Liver (tissue), 9 donors: ENCODE measurements around the gene COX19. TPM values are rescaled to one million over a fixed set of nuclear protein-coding genes. Genes with fewer than 3 reads are reported as not detected.

ENCODE experiments used
- DNase-seq: peaks from one replicate; pipeline ENCODE4 v3.0.0-alpha.2; 2017; ENCODE audit warnings: low spot score
- H3K27ac ChIP-seq, 2 donors: one replicate each; pipeline ENCODE4 v1.7.0; 2013; ENCODE audit warnings: inconsistent platforms in 2 of 2, low read length in 2 of 2, control low read depth in 1 of 2, low read depth in 1 of 2, mild to moderate bottlenecking in 1 of 2
- H3K27me3 ChIP-seq, 4 donors: one replicate each; pipeline versions ENCODE4 v1.6.1 to v1.7.0; 2013; ENCODE audit warnings: low read length in 3 of 4, inconsistent platforms in 1 of 4, mild to moderate bottlenecking in 1 of 4, moderate library complexity in 1 of 4; ENCODE audit not compliant: control insufficient read depth in 4 of 4, insufficient read depth in 4 of 4
- H3K36me3 ChIP-seq, 4 donors: one replicate each; pipeline versions ENCODE4 v1.6.1 to v1.7.0; 2013; ENCODE audit warnings: low read length in 3 of 4, mild to moderate bottlenecking in 3 of 4, low read depth in 1 of 4, moderate library complexity in 1 of 4; ENCODE audit not compliant: control insufficient read depth in 4 of 4, insufficient read depth in 3 of 4
- H3K4me1 ChIP-seq, 4 donors: one replicate each; pipeline versions ENCODE4 v1.6.1 to v1.7.0; 2013; ENCODE audit warnings: low read length in 3 of 4, mild to moderate bottlenecking in 3 of 4, moderate library complexity in 1 of 4; ENCODE audit not compliant: control insufficient read depth in 4 of 4, insufficient read depth in 4 of 4
- H3K4me3 ChIP-seq, 3 donors: one replicate each; pipeline versions ENCODE4 v1.6.1 to v1.7.0; 2013; ENCODE audit warnings: low read length in 3 of 3, control low read depth in 1 of 3, low read depth in 1 of 3, mild to moderate bottlenecking in 1 of 3
- H3K9ac ChIP-seq, 2 donors: one replicate each; pipeline ENCODE4 v1.7.0; 2013; ENCODE audit warnings: low read length in 2 of 2, mild to moderate bottlenecking in 2 of 2, moderate library complexity in 2 of 2, control low read depth in 1 of 2, low read depth in 1 of 2
- H3K9me3 ChIP-seq, 4 donors: one replicate each; pipeline versions ENCODE4 v1.6.1 to v1.7.0; 2013; ENCODE audit warnings: low read length in 3 of 4; ENCODE audit not compliant: control insufficient read depth in 4 of 4
- EGR1 ChIP-seq, 2 donors: IDR thresholded peaks; 2 replicates each; pipeline ENCODE4 v1.6.1; 2016 to 2018; ENCODE audit warnings: antibody characterized with exemption in 2 of 2, low read depth in 2 of 2
- FOXA1 ChIP-seq: IDR thresholded peaks from 2 replicates; pipeline ENCODE4 v1.6.1; 2016; ENCODE audit warnings: antibody characterized with exemption
- FOXA2 ChIP-seq: IDR thresholded peaks from 2 replicates; pipeline ENCODE4 v1.6.1; 2016; ENCODE audit warnings: antibody characterized with exemption
- GABPA ChIP-seq, 2 donors: IDR thresholded peaks in 1 of 2; conservative IDR thresholded peaks in 1 of 2; 2 replicates each; pipeline ENCODE4 v1.6.1; 2016; ENCODE audit warnings: antibody characterized with exemption in 2 of 2, mild to moderate bottlenecking in 1 of 2, moderate library complexity in 1 of 2
- HNF4A ChIP-seq, 2 donors: conservative IDR thresholded peaks; 2 replicates each; pipeline ENCODE4 v1.6.1; 2016; ENCODE audit warnings: antibody characterized with exemption in 2 of 2, mild to moderate bottlenecking in 2 of 2
- HNF4G ChIP-seq: IDR thresholded peaks from 2 replicates; pipeline ENCODE4 v1.6.1; 2016; ENCODE audit warnings: antibody characterized with exemption
- JUND ChIP-seq, 2 donors: IDR thresholded peaks; 2 replicates each; pipeline ENCODE4 v1.6.1; 2016; ENCODE audit warnings: antibody characterized with exemption in 2 of 2
- NR2F2 ChIP-seq: IDR thresholded peaks from 2 replicates; pipeline ENCODE4 v1.6.1; 2016; ENCODE audit warnings: antibody characterized with exemption
- SP1 ChIP-seq: IDR thresholded peaks from 2 replicates; pipeline ENCODE4 v1.6.1; 2018; ENCODE audit warnings: antibody characterized with exemption, mild to moderate bottlenecking
- YY1 ChIP-seq: IDR thresholded peaks from 2 replicates; pipeline ENCODE4 v1.6.1; 2016; ENCODE audit warnings: antibody characterized with exemption, mild to moderate bottlenecking
- WGBS: extraction: QIAGEN DNeasy Blood & Tissue Kit; methylation state at CpG from one replicate; pipeline ENCODE4 v1.1.7; 2013; 5-methylcytosine and 5-hydroxymethylcytosine counted together
- polyA plus RNA-seq, 2 donors: library from polyadenylated mRNA; stranded (reverse) in 1 of 2; unstranded in 1 of 2; fragments of 200-250 nt in 1 of 2; fragments of >200 nt in 1 of 2; fragmentation: Nextera tagmentation in 1 of 2; extraction: Ambion mirVana in 1 of 2; gene quantifications; one replicate each; pipeline versions ENCODE4 v1.2.1 to v1.2.3, GENCODE V29; 2013 to 2015
- total RNA-seq, 2 donors: library from RNA; depleted of rRNA; stranded (reverse); fragments of >200 nt; gene quantifications; one replicate each; pipeline ENCODE4 v1.2.3, GENCODE V29; 2014
- TF ChIP-seq, protein P1 (sequence below): IDR thresholded peaks from 2 replicates; pipeline ENCODE4 v1.6.1; 2016; ENCODE audit warnings: antibody characterized with exemption, mild to moderate bottlenecking
- TF ChIP-seq, protein P2 (sequence below): fragments of 150-350 bp; IDR thresholded peaks from 2 replicates; pipeline ENCODE4 v1.5.1; 2017; ENCODE audit warnings: improper control_type of control experiment, low read depth, low read length; ENCODE audit not compliant: missing input control
- donor health status: healthy.
- donor health status: healthy.
- donor health status: healthy.
- donor health status: healthy.
- donor health status: healthy.

Gene COX19
- total and polyA plus RNA-seq, 4 donors, result 2.2 to 9.8 (median 4.8) TPM

DNA sequence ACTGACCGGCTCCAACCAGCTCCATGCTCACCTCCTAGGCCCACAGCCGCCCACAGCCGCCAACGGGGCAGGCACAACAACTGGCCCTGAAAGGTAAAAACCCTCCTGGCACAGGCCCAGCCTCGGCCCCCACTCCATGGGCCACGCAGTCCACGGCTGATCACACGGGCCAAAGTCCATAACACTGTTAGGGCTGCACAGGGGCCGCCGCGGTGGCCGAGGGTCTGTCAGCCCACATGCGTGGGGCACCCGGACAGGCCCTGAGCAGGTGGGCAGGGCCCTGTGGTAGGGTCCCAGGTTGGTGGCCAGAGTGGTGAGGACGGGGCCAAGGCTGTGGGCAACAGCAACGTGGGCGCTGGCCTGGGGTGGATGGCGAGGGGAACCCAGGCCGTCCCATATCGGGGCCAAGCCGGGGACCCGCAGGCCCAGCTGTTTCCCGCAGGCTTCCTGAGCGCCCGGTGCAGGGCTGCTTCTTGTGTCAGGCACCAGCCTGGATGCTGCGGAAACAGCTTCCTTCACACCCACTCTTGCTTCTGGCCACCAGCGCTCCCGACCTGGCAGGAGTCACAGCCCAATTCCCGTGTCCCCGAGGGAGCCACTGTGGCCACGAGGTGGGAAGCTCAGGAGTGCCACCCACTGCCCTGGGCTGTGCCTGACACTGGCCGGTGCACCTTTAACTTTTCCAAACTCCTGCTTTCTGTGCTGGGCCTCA lies 36.8 kb upstream of the COX19 start:
- 63% methylated on average over 32 of the region's 32 CpGs for WGBS
- Histone ChIP-seq H3K27ac (peak overlapping the region; percentile 11 to 50), H3K4me1 (peaks cover 6 to 13% (median 12%) of the 10 kb centered on the region in 4 donors)

DNA sequence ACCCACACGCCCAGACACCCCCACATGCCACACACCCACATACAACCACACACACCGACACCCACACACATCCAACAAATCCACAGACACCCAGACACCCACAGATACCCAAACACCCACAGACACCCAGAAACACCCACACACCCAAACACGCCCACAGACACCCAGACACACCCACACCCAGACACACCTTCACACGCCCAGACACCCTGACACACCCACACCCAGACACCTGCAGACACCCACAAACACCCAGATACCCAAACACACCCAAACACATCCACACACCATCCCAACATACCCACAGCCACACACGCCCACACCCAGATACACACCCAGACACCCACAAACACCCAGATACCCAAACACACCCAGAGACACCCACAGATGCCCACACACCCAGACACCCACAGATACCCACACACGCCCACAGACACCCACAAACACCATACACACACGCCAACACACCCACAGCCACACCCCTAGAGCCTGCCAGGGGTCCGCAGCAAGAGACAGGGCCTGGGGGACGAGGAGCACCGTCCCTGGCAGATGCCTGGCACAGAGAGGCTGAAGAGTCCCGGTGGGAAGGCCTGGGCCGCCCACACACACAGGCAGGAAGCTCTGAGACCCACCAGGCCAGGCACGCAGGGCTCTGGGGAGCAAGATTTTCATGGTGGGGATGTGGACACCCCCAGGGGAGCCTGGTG lies 36.1 kb upstream of the COX19 start:
- peaks cover 0 to 6% (median 2%) of the 10 kb centered on the region in 4 donors for H3K36me3 ChIP-seq
- peak overlapping the region in 1 of 2 donors; percentile 50 for H3K27ac ChIP-seq
- WGBS, result 86% methylated on average over 13 of the region's 13 CpGs
- peaks cover 6 to 13% (median 12%) of the 10 kb centered on the region in 4 donors for H3K4me1 ChIP-seq
- H3K27me3 ChIP-seq, result no peaks in the 10 kb centered on the region
- no peaks in the 10 kb centered on the region for H3K9me3 ChIP-seq
- TF ChIP-seq YY1, result no peak
- no peak for TF ChIP-seq EGR1 (IDR thresholded peaks at IDR 0.05; ENCODE audit: low read depth in 2 of 2)
- TF ChIP-seq NR2F2, result no peak
- no peak for TF ChIP-seq HNF4A (conservative IDR thresholded peaks at IDR 0.05)
- TF ChIP-seq JUND (IDR thresholded peaks at IDR 0.05), result no peak
- no peak for TF ChIP-seq FOXA1
- no peak for TF ChIP-seq SP1
- TF ChIP-seq, protein P1, sequence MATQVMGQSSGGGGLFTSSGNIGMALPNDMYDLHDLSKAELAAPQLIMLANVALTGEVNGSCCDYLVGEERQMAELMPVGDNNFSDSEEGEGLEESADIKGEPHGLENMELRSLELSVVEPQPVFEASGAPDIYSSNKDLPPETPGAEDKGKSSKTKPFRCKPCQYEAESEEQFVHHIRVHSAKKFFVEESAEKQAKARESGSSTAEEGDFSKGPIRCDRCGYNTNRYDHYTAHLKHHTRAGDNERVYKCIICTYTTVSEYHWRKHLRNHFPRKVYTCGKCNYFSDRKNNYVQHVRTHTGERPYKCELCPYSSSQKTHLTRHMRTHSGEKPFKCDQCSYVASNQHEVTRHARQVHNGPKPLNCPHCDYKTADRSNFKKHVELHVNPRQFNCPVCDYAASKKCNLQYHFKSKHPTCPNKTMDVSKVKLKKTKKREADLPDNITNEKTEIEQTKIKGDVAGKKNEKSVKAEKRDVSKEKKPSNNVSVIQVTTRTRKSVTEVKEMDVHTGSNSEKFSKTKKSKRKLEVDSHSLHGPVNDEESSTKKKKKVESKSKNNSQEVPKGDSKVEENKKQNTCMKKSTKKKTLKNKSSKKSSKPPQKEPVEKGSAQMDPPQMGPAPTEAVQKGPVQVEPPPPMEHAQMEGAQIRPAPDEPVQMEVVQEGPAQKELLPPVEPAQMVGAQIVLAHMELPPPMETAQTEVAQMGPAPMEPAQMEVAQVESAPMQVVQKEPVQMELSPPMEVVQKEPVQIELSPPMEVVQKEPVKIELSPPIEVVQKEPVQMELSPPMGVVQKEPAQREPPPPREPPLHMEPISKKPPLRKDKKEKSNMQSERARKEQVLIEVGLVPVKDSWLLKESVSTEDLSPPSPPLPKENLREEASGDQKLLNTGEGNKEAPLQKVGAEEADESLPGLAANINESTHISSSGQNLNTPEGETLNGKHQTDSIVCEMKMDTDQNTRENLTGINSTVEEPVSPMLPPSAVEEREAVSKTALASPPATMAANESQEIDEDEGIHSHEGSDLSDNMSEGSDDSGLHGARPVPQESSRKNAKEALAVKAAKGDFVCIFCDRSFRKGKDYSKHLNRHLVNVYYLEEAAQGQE, result no peak
- no peak for TF ChIP-seq HNF4G
- H3K9ac ChIP-seq, result no peak overlapping the region
- no peak overlapping the region for H3K4me3 ChIP-seq
- DNase-seq, result no peak

More for the DNA sequence above, 36.8 kb upstream of the COX19 start:
- Histone ChIP-seq H3K36me3 (peaks cover 0 to 3% (median under 1%) of the 10 kb centered on the region in 4 donors), H3K9me3 (no peaks in the 10 kb centered on the region), H3K9ac (no peak overlapping the region), H3K27me3 (no peaks in the 10 kb centered on the region), H3K4me3 (no peak overlapping the region)
- no peak for DNase-seq
- TF ChIP-seq FOXA2 (no peak), GABPA (IDR thresholded peaks at IDR 0.05 in 1 of 2, conservative IDR thresholded peaks at IDR 0.05 in 1 of 2) (no peak), HNF4A (conservative IDR thresholded peaks at IDR 0.05) (peak; percentile 36 to 59), YY1 (no peak), NR2F2 (no peak), EGR1 (IDR thresholded peaks at IDR 0.05; ENCODE audit: low read depth in 2 of 2) (no peak)
- TF ChIP-seq, protein P1, result no peak
- TF ChIP-seq, protein P2, sequence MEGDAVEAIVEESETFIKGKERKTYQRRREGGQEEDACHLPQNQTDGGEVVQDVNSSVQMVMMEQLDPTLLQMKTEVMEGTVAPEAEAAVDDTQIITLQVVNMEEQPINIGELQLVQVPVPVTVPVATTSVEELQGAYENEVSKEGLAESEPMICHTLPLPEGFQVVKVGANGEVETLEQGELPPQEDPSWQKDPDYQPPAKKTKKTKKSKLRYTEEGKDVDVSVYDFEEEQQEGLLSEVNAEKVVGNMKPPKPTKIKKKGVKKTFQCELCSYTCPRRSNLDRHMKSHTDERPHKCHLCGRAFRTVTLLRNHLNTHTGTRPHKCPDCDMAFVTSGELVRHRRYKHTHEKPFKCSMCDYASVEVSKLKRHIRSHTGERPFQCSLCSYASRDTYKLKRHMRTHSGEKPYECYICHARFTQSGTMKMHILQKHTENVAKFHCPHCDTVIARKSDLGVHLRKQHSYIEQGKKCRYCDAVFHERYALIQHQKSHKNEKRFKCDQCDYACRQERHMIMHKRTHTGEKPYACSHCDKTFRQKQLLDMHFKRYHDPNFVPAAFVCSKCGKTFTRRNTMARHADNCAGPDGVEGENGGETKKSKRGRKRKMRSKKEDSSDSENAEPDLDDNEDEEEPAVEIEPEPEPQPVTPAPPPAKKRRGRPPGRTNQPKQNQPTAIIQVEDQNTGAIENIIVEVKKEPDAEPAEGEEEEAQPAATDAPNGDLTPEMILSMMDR, result no peak
